KMS-11 (cell line): ENCODE data around the gene GRID1.

Experiments used
- H2AFZ ChIP-seq: fragments of 200-600 bp; sonication (generic); 2 replicates; pipeline ENCODE4 v1.6.1; 2016; ENCODE audit warnings: antibody characterized with exemption, mixed run types, low read depth
- H3K27ac ChIP-seq: fragments of 200-600 bp; sonication (generic); 2 replicates; pipeline ENCODE4 v1.6.1; 2016; ENCODE audit warnings: mild to moderate bottlenecking, mixed run types
- H3K27me3 ChIP-seq: fragments of 200-600 bp; sonication (generic); 2 replicates; pipeline ENCODE4 v1.6.1; 2017; ENCODE audit warnings: mild to moderate bottlenecking, low read depth, mixed run types, moderate library complexity; ENCODE audit not compliant: insufficient read depth
- H3K36me3 ChIP-seq: fragments of 200-600 bp; sonication (generic); 2 replicates; pipeline ENCODE4 v1.6.1; 2017; ENCODE audit warnings: mild to moderate bottlenecking, mixed run types; ENCODE audit not compliant: insufficient read depth
- H3K4me1 ChIP-seq: fragments of 200-600 bp; sonication (generic); 2 replicates; pipeline ENCODE4 v1.6.1; 2016; ENCODE audit warnings: mild to moderate bottlenecking, low read depth, mixed run types; ENCODE audit not compliant: poor library complexity, severe bottlenecking
- H3K4me2 ChIP-seq: fragments of 200-600 bp; sonication (generic); 2 replicates; pipeline ENCODE4 v1.7.0; 2016; ENCODE audit warnings: mild to moderate bottlenecking, mixed run types
- H3K4me3 ChIP-seq: fragments of 200-600 bp; sonication (generic); IDR thresholded peaks from 2 replicates; pipeline ENCODE4 v1.6.1; 2017; ENCODE audit warnings: low read depth, low read length, mixed read lengths; ENCODE audit not compliant: insufficient read depth
- H3K79me2 ChIP-seq: fragments of 200-600 bp; sonication (generic); 2 replicates; pipeline ENCODE4 v1.6.1; 2016; ENCODE audit warnings: low read depth, mixed run types; ENCODE audit not compliant: insufficient read depth
- H3K9ac ChIP-seq: fragments of 200-600 bp; sonication (generic); 2 replicates; pipeline ENCODE4 v1.6.1; 2016; ENCODE audit warnings: mild to moderate bottlenecking, mixed run types
- H4K20me1 ChIP-seq: fragments of 200-600 bp; sonication (generic); 2 replicates; pipeline ENCODE4 v1.6.1; 2016; ENCODE audit warnings: mild to moderate bottlenecking, mixed run types; ENCODE audit not compliant: insufficient read depth
- TF ChIP-seq, protein P1 (sequence below): fragments of 200-600 bp; sonication (generic); conservative IDR thresholded peaks from 2 replicates; pipeline ENCODE4 v1.6.1; 2017; ENCODE audit warnings: low read depth, mild to moderate bottlenecking, antibody characterized with exemption, low read length, moderate library complexity, mixed read lengths

The GRID1 gene

GRCh38 chr10:86197166-86197790 lies 169.3 kb downstream of the GRID1 start:
- TF ChIP-seq, protein P1, sequence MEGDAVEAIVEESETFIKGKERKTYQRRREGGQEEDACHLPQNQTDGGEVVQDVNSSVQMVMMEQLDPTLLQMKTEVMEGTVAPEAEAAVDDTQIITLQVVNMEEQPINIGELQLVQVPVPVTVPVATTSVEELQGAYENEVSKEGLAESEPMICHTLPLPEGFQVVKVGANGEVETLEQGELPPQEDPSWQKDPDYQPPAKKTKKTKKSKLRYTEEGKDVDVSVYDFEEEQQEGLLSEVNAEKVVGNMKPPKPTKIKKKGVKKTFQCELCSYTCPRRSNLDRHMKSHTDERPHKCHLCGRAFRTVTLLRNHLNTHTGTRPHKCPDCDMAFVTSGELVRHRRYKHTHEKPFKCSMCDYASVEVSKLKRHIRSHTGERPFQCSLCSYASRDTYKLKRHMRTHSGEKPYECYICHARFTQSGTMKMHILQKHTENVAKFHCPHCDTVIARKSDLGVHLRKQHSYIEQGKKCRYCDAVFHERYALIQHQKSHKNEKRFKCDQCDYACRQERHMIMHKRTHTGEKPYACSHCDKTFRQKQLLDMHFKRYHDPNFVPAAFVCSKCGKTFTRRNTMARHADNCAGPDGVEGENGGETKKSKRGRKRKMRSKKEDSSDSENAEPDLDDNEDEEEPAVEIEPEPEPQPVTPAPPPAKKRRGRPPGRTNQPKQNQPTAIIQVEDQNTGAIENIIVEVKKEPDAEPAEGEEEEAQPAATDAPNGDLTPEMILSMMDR = no peak
- Histone ChIP-seq H2AFZ (no peak overlapping the region), H3K4me1 (no peaks in the 10 kb centered on the region), H3K79me2 (no peaks in the 10 kb centered on the region), H3K36me3 (no peaks in the 10 kb centered on the region), H3K4me2 (no peak overlapping the region), H4K20me1 (no peaks in the 10 kb centered on the region), H3K27me3 (no peaks in the 10 kb centered on the region), H3K9ac (no peak overlapping the region), H3K27ac (no peak overlapping the region), H3K4me3 (no peak overlapping the region)

DNA sequence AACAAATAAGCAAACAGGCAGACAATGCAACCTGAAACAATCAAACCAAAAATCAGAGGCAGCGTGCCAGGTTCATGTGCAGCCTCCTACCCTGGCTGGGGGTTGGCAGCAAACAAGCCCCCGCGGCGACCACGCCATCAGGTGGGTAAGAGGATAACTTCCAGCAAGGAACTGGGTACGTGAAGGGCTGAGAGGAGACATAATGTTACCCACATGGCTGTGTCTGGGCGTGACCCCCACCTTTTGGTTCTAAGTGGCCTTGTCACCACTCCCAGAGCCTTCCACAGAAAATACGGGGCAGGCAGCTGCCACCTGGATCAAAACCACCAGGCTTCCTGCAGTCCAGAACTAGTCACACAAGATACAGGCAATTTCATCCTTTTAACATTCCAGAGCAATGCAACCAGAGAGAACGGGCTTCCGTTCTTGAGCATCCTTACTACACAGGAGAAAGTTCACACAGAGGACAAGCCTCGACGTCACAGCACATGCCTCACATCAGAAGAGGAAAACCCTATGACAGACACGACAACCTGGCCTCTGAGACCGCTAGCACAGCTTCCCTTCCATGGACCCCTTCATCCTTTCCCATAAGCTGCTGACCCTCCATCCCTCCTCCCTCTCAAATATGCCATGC lies 171.0 kb downstream of the GRID1 start:
- Histone ChIP-seq H3K4me1 (no peaks in the 10 kb centered on the region), H3K27me3 (no peaks in the 10 kb centered on the region), H3K4me3 (no peak overlapping the region), H3K4me2 (no peak overlapping the region), H2AFZ (no peak overlapping the region), H3K9ac (no peak overlapping the region), H3K27ac (no peak overlapping the region), H3K79me2 (no peaks in the 10 kb centered on the region), H3K36me3 (no peaks in the 10 kb centered on the region), H4K20me1 (no peaks in the 10 kb centered on the region)
- TF ChIP-seq, protein P1 = no peak

DNA sequence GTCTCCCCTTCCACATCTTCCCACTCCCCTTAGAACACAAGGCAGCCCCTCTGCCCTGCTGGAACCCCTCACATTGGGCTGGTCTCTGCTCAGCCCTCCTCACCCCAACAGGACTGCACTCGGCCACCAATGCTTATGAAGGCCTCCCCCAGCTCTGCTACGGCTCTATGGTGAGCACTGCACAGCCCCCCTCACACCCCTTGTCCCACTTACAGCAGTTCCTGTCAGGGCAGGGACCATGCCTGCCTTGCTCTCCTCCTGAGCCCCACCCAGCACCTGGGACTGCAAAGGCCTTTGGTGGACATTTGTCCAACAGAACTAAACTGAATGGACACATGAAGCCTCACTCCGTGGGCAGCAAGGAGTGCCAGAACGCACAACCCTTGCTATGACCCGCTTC lies 171.9 kb downstream of the GRID1 start:
- Histone ChIP-seq H3K79me2 (no peaks in the 10 kb centered on the region), H2AFZ (no peak overlapping the region), H3K36me3 (no peaks in the 10 kb centered on the region), H3K9ac (no peak overlapping the region), H3K4me1 (no peaks in the 10 kb centered on the region), H4K20me1 (no peaks in the 10 kb centered on the region), H3K27me3 (no peaks in the 10 kb centered on the region), H3K4me3 (no peak overlapping the region), H3K4me2 (no peak overlapping the region), H3K27ac (no peak overlapping the region)
- TF ChIP-seq, protein P1 = no peak

GRCh38 chr10:86193841-86194240 lies 172.8 kb downstream of the GRID1 start:
- TF ChIP-seq, protein P1 = no peak

More at GRCh38 chr10:86193841-86194240, 172.8 kb downstream of the GRID1 start:
- Histone ChIP-seq H3K36me3 (no peaks in the 10 kb centered on the region), H2AFZ (no peak overlapping the region), H3K27ac (no peak overlapping the region), H3K9ac (no peak overlapping the region), H3K4me2 (no peak overlapping the region), H4K20me1 (no peaks in the 10 kb centered on the region), H3K4me3 (no peak overlapping the region), H3K79me2 (no peaks in the 10 kb centered on the region), H3K4me1 (no peaks in the 10 kb centered on the region), H3K27me3 (no peaks in the 10 kb centered on the region)
